Nucleus accumbens (tissue), 56 donors: ENCODE results near the gene CHN1.
A peak's percentile ranks its signal among the peaks of the same experiment; 100 is the strongest.

ENCODE experiments used
- DNase-seq, 56 donors: peaks; one replicate each; lab custom pipeline; 2025; lab: John Stamatoyannopoulos, UW

Gene CHN1

GRCh38 chr2:174792309-174793025 is 212.7 kb downstream of the CHN1 start:
- DNase-seq, result no peak

- no peak for DNase-seq
These were observed 213.4 kb downstream of the CHN1 start for GRCh38 chr2:174791746-174792280.

GRCh38 chr2:174791020-174791419 is 214.2 kb downstream of the CHN1 start:
- no peak for DNase-seq

GRCh38 chr2:174789001-174789400 is 216.2 kb downstream of the CHN1 start:
- DNase-seq, result no peak

- DNase-seq, result no peak
These were observed 216.8 kb downstream of the CHN1 start for GRCh38 chr2:174788291-174788929.

- no peak for DNase-seq
These were observed 217.5 kb downstream of the CHN1 start for GRCh38 chr2:174787487-174788205.

- DNase-seq, result no peak
These were observed 219.0 kb downstream of the CHN1 start for GRCh38 chr2:174786066-174786725.

GRCh38 chr2:174785481-174785880 is 219.7 kb downstream of the CHN1 start:
- no peak for DNase-seq

GRCh38 chr2:174784909-174785308 is 220.3 kb downstream of the CHN1 start:
- no peak for DNase-seq

- no peak for DNase-seq
These were observed 220.9 kb downstream of the CHN1 start for GRCh38 chr2:174784316-174784715.

- DNase-seq, result peak in 8 of 56 donors; percentile 3 to 26 (median 12)
These were observed 223.2 kb downstream of the CHN1 start for GRCh38 chr2:174781996-174782395.

- no peak for DNase-seq
These were observed 223.9 kb downstream of the CHN1 start for GRCh38 chr2:174781298-174781697.

- DNase-seq, result no peak
These were observed 224.3 kb downstream of the CHN1 start for GRCh38 chr2:174780856-174781255.

GRCh38 chr2:174780191-174780840 is 224.9 kb downstream of the CHN1 start:
- no peak for DNase-seq

GRCh38 chr2:174779361-174779928 is 225.7 kb downstream of the CHN1 start:
- no peak for DNase-seq

- peak in 1 of 56 donors; percentile 5 for DNase-seq
These were observed 226.8 kb downstream of the CHN1 start for GRCh38 chr2:174778085-174778981.

GRCh38 chr2:174777347-174778084 is 227.7 kb downstream of the CHN1 start:
- no peak for DNase-seq

- DNase-seq, result no peak
These were observed 228.5 kb downstream of the CHN1 start for GRCh38 chr2:174776675-174777074.
